Measurements from ENCODE around the gene BDH1. TPM values are rescaled to one million over a fixed set of nuclear protein-coding genes. Genes with fewer than 3 reads are reported as not detected.
A peak's percentile ranks its signal among the peaks of the same experiment; 100 is the strongest.

Gene BDH1
- total RNA-seq, 2 donors from 2014 or later, result 32.5 to 49.0 TPM

DNA sequence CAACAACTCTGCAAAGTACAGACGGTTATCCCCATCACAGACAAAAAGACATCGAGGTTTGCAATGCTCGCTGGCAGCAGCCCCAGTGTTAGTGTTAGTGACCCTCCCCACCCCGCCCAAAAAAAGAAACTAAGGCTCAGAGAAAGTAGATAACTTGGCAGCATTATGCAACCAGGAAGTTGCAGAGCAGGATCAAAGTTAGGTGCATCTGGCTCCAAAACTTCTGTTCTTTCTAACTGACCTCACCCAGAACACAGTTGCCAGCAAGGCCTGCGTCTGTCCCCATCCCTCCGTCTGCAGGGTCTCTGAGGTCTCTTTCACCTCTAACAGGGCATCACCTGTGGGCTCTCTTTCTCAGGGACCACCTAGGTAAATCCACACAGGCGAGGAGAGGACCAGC lies 51.5 kb downstream of the BDH1 start:
- H3K4me3 ChIP-seq (ENCODE audit: low read length), result no peak overlapping the region
- WGBS, 2 experiments (ENCODE audit: insufficient coverage in 1 of 2, insufficient read length in 1 of 2), result 78 to 100% methylated on average over 4 to 7 of the region's 7 CpGs
- Mint-ChIP-seq H3K27me3 (ENCODE audit: insufficient read depth) (no peaks in the 10 kb centered on the region), H3K9me3 (peaks cover 3% of the 10 kb centered on the region), H3K4me1 (no peaks in the 10 kb centered on the region), H3K4me3 (no peak overlapping the region), H3K36me3 (ENCODE audit: low read depth) (no peaks in the 10 kb centered on the region), H3K27ac (no peak overlapping the region)
- H3K4me1 ChIP-seq (ENCODE audit: control insufficient read depth, insufficient read depth, low read length), result no peaks in the 10 kb centered on the region
- H3K9me3 ChIP-seq (ENCODE audit: control insufficient read depth, low read length), result no peaks in the 10 kb centered on the region
- TF ChIP-seq, protein P1, sequence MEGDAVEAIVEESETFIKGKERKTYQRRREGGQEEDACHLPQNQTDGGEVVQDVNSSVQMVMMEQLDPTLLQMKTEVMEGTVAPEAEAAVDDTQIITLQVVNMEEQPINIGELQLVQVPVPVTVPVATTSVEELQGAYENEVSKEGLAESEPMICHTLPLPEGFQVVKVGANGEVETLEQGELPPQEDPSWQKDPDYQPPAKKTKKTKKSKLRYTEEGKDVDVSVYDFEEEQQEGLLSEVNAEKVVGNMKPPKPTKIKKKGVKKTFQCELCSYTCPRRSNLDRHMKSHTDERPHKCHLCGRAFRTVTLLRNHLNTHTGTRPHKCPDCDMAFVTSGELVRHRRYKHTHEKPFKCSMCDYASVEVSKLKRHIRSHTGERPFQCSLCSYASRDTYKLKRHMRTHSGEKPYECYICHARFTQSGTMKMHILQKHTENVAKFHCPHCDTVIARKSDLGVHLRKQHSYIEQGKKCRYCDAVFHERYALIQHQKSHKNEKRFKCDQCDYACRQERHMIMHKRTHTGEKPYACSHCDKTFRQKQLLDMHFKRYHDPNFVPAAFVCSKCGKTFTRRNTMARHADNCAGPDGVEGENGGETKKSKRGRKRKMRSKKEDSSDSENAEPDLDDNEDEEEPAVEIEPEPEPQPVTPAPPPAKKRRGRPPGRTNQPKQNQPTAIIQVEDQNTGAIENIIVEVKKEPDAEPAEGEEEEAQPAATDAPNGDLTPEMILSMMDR (conservative IDR thresholded peaks at IDR 0.05), result no peak
- H3K9ac ChIP-seq (ENCODE audit: extremely low read depth, low read length, poor library complexity, severe bottlenecking), result no peak overlapping the region
- DNase-seq, result no peak
- no peak overlapping the region for H3K27ac ChIP-seq (ENCODE audit: low read depth, low read length)
- H3K36me3 ChIP-seq (ENCODE audit: control insufficient read depth, insufficient read depth, low read length), result no peaks in the 10 kb centered on the region
- peaks cover 2% of the 10 kb centered on the region for H3K27me3 ChIP-seq (ENCODE audit: control insufficient read depth, insufficient read depth, low read length, poor library complexity, severe bottlenecking)

DNA sequence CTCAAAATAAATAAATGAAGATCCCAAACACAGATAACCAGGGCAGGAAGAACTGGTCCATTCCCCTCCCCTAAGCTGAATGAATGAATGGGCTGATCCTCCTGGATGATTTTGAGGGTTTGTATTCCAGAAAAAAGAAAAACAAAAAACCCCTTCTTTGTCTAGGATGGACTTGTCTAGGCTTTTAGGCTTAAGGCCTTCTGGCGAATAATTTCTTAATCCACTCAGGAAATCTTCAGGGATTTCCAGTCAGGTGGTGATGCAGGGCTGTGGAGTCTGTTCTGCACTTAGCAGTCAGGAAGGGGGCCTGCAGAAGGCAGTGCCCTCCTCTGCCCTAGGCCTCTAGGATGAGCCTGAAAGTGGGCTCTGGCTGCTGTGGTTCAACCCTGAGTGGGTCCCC lies 52.1 kb downstream of the BDH1 start:
- Mint-ChIP-seq H3K27ac (no peak overlapping the region), H3K27me3 (ENCODE audit: insufficient read depth) (no peaks in the 10 kb centered on the region), H3K36me3 (ENCODE audit: low read depth) (no peaks in the 10 kb centered on the region), H3K4me1 (no peaks in the 10 kb centered on the region), H3K9me3 (peaks cover 3% of the 10 kb centered on the region), H3K4me3 (no peak overlapping the region)
- no peak overlapping the region for H3K27ac ChIP-seq (ENCODE audit: low read depth, low read length)
- H3K36me3 ChIP-seq (ENCODE audit: control insufficient read depth, insufficient read depth, low read length), result no peaks in the 10 kb centered on the region
- no peak overlapping the region for H3K9ac ChIP-seq (ENCODE audit: extremely low read depth, low read length, poor library complexity, severe bottlenecking)
- no peaks in the 10 kb centered on the region for H3K4me1 ChIP-seq (ENCODE audit: control insufficient read depth, insufficient read depth, low read length)
- DNase-seq, result no peak
- H3K27me3 ChIP-seq (ENCODE audit: control insufficient read depth, insufficient read depth, low read length, poor library complexity, severe bottlenecking), result no peaks in the 10 kb centered on the region
- 92 to 100% methylated on average over 1 of the region's 1 CpG for WGBS, 2 experiments (ENCODE audit: insufficient coverage in 1 of 2, insufficient read length in 1 of 2)
- no peaks in the 10 kb centered on the region for H3K9me3 ChIP-seq (ENCODE audit: control insufficient read depth, low read length)
- TF ChIP-seq, protein P1 (conservative IDR thresholded peaks at IDR 0.05), result no peak
- H3K4me3 ChIP-seq (ENCODE audit: low read length), result no peak overlapping the region

DNA sequence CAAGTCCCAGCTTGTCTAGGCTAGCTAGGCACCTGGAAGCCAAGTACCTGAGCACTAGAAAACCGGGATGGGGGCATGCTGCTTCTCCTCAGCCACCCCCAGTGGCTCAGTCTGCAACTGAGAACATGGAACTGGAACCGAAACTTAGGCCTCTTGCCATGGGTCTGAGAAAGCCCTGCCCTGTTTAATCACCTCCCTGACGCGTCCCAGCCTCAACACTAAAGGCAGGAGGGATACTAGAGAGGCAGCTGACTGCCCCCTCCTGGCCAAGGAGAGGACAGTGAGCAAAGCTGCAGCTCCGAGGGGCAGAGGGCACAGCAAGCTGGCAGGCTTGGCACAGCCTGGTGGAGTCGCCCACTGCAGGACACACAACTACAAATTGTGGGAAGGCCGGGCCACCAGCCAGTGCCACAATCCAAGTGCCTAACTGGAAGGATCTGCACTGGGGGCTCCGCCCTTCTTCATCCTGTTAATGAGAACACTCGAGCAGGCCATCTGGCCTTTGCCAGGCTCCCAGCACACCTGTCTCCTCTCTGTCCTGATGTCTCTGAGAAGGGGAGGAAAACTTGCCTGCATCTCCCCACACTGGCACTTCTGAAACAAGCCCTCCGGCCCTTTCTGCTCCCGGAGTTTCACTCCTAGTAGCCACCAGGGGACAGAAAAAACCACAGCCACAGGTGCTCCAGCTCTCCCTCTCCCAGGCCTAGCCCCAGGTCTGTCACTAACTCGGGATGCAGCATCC lies 53.7 kb downstream of the BDH1 start:
- H3K36me3 Mint-ChIP-seq (ENCODE audit: low read depth), result peaks cover 2% of the 10 kb centered on the region
- peak; percentile 91 for DNase-seq
- Histone ChIP-seq H3K27me3 (ENCODE audit: control insufficient read depth, insufficient read depth, low read length, poor library complexity, severe bottlenecking) (no peaks in the 10 kb centered on the region), H3K4me1 (ENCODE audit: control insufficient read depth, insufficient read depth, low read length) (no peaks in the 10 kb centered on the region), H3K9ac (ENCODE audit: extremely low read depth, low read length, poor library complexity, severe bottlenecking) (no peak overlapping the region), H3K36me3 (ENCODE audit: control insufficient read depth, insufficient read depth, low read length) (no peaks in the 10 kb centered on the region), H3K27ac (ENCODE audit: low read depth, low read length) (no peak overlapping the region), H3K9me3 (ENCODE audit: control insufficient read depth, low read length) (no peaks in the 10 kb centered on the region), H3K4me3 (ENCODE audit: low read length) (no peak overlapping the region)
- H3K4me3 Mint-ChIP-seq, result no peak overlapping the region
- peaks cover 14% of the 10 kb centered on the region for H3K9me3 Mint-ChIP-seq
- TF ChIP-seq, protein P1 (conservative IDR thresholded peaks at IDR 0.05), result peak; percentile 90
- WGBS, 2 experiments (ENCODE audit: insufficient coverage in 1 of 2, insufficient read length in 1 of 2), result 72 to 78% methylated on average over 10 to 12 of the region's 12 CpGs
- no peaks in the 10 kb centered on the region for H3K27me3 Mint-ChIP-seq (ENCODE audit: insufficient read depth)
- no peak overlapping the region for H3K27ac Mint-ChIP-seq
- no peaks in the 10 kb centered on the region for H3K4me1 Mint-ChIP-seq

Measured in endodermal cell (in vitro differentiated cells).